ENCODE measurements around the gene ROMO1.

GRCh38 chr20:35695245-35695749 lies 3.9 kb upstream of the ROMO1 start:
- no peak for TF ChIP-seq HDGF (IDR thresholded peaks at IDR 0.05; ENCODE audit: borderline replicate concordance)
- TF ChIP-seq FOXA1 (IDR thresholded peaks at IDR 0.05) = no peak
- no peak for TF ChIP-seq FOXM1 (IDR thresholded peaks at IDR 0.05; ENCODE audit: borderline replicate concordance)
- TF ChIP-seq SP1 (IDR thresholded peaks at IDR 0.05) = no peak
- TF ChIP-seq SUZ12 (IDR thresholded peaks at IDR 0.05) = no peak
- no peak for TF ChIP-seq TARDBP (IDR thresholded peaks at IDR 0.05)
- TF ChIP-seq FOXK2 (IDR thresholded peaks at IDR 0.05) = no peak
- TF ChIP-seq BHLHE40 (IDR thresholded peaks at IDR 0.05; ENCODE audit: borderline replicate concordance) = no peak
